GM20000 (cell line): ENCODE data around the gene PSEN1.

Experiments used
- DNase-seq: peaks from one replicate; pipeline ENCODE4 v3.0.0; 2012; ENCODE audit warnings: low spot score
- CTCF ChIP-seq: IDR thresholded peaks from 2 replicates; pipeline ENCODE4 v1.5.1; 2012; ENCODE audit warnings: mild to moderate bottlenecking, control low read depth; ENCODE audit errors: extremely low read depth, missing control alignments

Gene PSEN1

GRCh38 chr14:73105727-73106126 is 30.6 kb upstream of the PSEN1 start:
- no peak for TF ChIP-seq CTCF
- DNase-seq: no peak

- no peak for DNase-seq
- no peak for TF ChIP-seq CTCF
Measured at GRCh38 chr14:73116079-73116665, 20.1 kb upstream of the PSEN1 start.

DNA sequence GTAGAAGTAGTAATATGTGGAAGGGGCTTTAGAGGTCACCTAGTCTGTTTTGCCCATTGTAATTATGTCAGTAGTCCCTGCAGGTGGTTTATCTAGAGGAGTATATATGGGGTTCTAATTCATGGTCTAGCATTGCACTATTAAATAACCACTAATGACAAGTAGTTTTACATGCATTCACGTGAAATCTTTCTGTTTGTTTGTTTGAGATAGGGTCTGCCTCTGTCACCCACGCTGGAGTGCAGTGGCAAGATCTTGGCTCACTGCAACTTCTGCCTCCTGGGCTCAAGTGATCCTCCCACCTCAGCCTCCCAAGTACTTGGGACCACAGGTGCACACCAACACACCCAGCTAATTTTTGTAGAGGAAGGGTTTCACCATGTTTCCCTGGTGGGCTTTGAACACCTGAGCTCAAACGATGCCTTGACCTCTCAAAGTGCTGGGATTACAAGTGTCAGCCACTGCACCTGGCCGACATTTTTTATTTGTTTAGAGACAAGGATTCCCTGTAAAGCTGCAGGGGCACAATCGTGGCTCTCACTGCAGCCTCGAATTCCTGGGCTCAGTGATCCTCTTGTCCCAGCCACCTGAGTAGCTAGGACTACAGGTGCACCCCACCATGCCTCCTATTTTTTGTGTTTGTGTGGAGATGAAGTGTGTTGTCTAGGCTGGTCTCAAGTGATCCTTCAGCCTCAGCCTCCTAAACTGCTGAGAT is 12.0 kb upstream of the PSEN1 start:
- no peak for TF ChIP-seq CTCF
- no peak for DNase-seq

DNA sequence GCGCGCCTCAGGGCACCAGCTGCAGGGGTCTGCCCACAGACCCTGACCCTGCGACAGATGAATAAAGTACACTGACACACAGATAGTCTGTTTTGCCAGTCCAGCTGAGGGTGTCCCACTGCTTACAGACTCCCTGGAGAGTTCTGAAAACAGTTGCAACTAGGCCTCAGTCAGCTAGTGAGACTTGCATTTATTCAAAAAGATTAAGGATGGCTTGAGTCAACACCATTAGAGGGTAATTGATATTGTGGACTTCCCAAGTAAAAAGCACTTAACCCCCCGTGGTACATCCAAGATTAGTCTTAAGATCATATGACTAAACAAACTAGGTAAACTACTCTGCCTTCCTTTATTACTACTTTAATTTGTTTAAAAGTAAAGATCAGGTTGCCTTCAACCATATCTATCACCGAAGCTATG is 11.1 kb upstream of the PSEN1 start:
- TF ChIP-seq CTCF: no peak
- DNase-seq: no peak

DNA sequence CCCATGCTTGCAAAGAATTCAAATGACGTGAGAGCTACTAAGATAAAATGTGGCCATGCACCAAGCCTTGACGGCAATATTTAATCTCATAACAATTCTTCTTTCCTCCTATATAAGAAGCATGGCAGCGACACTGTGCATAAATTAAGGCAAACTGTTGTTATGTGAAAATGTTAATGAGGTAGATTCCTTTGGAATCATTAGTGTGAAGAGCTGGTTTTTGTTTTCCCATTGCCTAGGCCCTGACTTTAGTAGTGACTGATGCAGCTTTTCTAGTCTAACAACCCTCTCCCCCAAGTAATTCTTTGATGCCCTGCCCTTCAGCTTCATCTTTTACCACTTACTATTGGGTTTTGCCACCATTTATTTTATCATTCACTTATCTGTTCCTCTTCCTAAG is 10.6 kb upstream of the PSEN1 start:
- DNase-seq: no peak
- TF ChIP-seq CTCF: no peak

DNA sequence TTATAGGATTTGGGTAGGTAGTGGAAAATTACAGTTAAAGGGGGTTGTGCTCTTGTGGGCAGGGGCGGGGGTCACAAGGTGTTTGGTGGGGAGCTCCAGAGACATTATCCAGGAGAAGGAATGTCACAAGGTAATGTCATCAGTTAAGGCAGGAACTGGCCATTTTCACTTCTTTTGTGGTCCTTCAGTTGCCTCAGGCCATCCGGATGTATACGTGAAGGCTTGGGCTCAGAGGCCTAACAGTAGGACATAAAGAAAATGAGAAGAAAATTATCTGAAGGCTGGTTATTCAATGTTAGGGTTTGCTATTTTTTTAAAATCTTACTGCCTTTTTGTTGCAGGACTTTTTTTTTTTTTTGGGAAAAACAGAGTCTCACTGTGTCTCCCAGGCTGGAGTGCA is 2.5 kb upstream of the PSEN1 start:
- no peak for DNase-seq
- TF ChIP-seq CTCF: no peak

- DNase-seq: no peak
- no peak for TF ChIP-seq CTCF
Measured at GRCh38 chr14:73136085-73136386, 271 bp upstream of the PSEN1 start.
